NCI-H128 (cell line): Measurements from ENCODE around the gene RAB31.
"Not testable (repeated sequence)": the region's sequence is repeated elsewhere in the genome, so short reads cannot be mapped to it uniquely, and the experiment has no call there.

Experiments
- DNase-seq: peaks from one replicate; lab custom pipeline; 2025; ENCODE audit not compliant: unreplicated experiment; lab: John Stamatoyannopoulos, UW

The RAB31 gene

GRCh38 chr18:9876867-9877654 lies 169.0 kb downstream of the RAB31 start:
- no peak for DNase-seq

- DNase-seq: no peak
These were observed 169.5 kb downstream of the RAB31 start for GRCh38 chr18:9877655-9878014.

- DNase-seq: no peak
These were observed 170.0 kb downstream of the RAB31 start for GRCh38 chr18:9878095-9878494.

GRCh38 chr18:9878783-9879242 lies 170.7 kb downstream of the RAB31 start:
- DNase-seq: no peak

GRCh38 chr18:9884090-9884489 lies 176.0 kb downstream of the RAB31 start:
- no peak for DNase-seq

- no peak for DNase-seq
These were observed 176.5 kb downstream of the RAB31 start for GRCh38 chr18:9884532-9885140.

GRCh38 chr18:9885170-9886004 lies 177.3 kb downstream of the RAB31 start, which contains the start of gene TXNDC2:
Gene TXNDC2, plus strand, starts transcription at chr18:9885973. Its CDS starts 708 bp downstream, at chr18:9886681.
- no peak for DNase-seq

- no peak for DNase-seq
These were observed 177.9 kb downstream of the RAB31 start for GRCh38 chr18:9886005-9886348.

GRCh38 chr18:9887992-9888391 lies 179.9 kb downstream of the RAB31 start:
- no peak for DNase-seq

- DNase-seq: no peak
These were observed 182.1 kb downstream of the RAB31 start for GRCh38 chr18:9890196-9890595.

- no peak for DNase-seq
These were observed 182.9 kb downstream of the RAB31 start for GRCh38 chr18:9890957-9891356.

- not testable (repeated sequence) for DNase-seq
These were observed 183.4 kb downstream of the RAB31 start for GRCh38 chr18:9891515-9891914.

- DNase-seq: no peak
These were observed 186.5 kb downstream of the RAB31 start for GRCh38 chr18:9894454-9895068.

GRCh38 chr18:9897129-9897528 lies 189.0 kb downstream of the RAB31 start:
- DNase-seq: no peak

- DNase-seq: not testable (repeated sequence)
These were observed 189.7 kb downstream of the RAB31 start for GRCh38 chr18:9897787-9898291.

GRCh38 chr18:9898792-9899549 lies 190.9 kb downstream of the RAB31 start:
- DNase-seq: no peak

- not testable (repeated sequence) for DNase-seq
These were observed 191.4 kb downstream of the RAB31 start for GRCh38 chr18:9899550-9899930.

GRCh38 chr18:9900699-9901098 lies 192.6 kb downstream of the RAB31 start:
- DNase-seq: no peak

GRCh38 chr18:9901377-9901776 lies 193.3 kb downstream of the RAB31 start:
- DNase-seq: no peak

- not testable (repeated sequence) for DNase-seq
These were observed 194.2 kb downstream of the RAB31 start for GRCh38 chr18:9902264-9902663.
